Stomach smooth muscle (tissue), 2 donors: ENCODE results near the gene UST.
"Not testable (repeated sequence)": the region's sequence is repeated elsewhere in the genome, so short reads cannot be mapped to it uniquely, and the experiment has no call there.

ENCODE experiments used
- H3K27ac ChIP-seq: one replicate; pipeline ENCODE4 v1.7.0; 2013; ENCODE audit warnings: mild to moderate bottlenecking, low read length, inconsistent platforms
- H3K27me3 ChIP-seq, 2 donors: one replicate each; pipeline ENCODE4 v1.7.0; 2013; ENCODE audit warnings: low read length in 2 of 2; ENCODE audit not compliant: insufficient read depth in 2 of 2, control insufficient read depth in 1 of 2
- H3K36me3 ChIP-seq, 2 donors: one replicate each; pipeline ENCODE4 v1.7.0; 2013; ENCODE audit warnings: low read length in 2 of 2; ENCODE audit not compliant: control insufficient read depth in 2 of 2, insufficient read depth in 2 of 2
- H3K4me1 ChIP-seq: one replicate; pipeline ENCODE4 v1.7.0; 2013; ENCODE audit warnings: low read length; ENCODE audit not compliant: control insufficient read depth, insufficient read depth
- H3K4me3 ChIP-seq, 2 donors: one replicate each; pipeline ENCODE4 v1.7.0; 2013; ENCODE audit warnings: low read length in 2 of 2
- H3K9ac ChIP-seq, 2 donors: one replicate each; pipeline ENCODE4 v1.7.0; 2013; ENCODE audit warnings: low read length in 2 of 2, mild to moderate bottlenecking in 1 of 2
- H3K9me3 ChIP-seq, 2 donors: one replicate each; pipeline ENCODE4 v1.7.0; 2013; ENCODE audit warnings: low read length in 2 of 2; ENCODE audit not compliant: control insufficient read depth in 2 of 2
- donor health status: healthy.
- donor health status: Pancreatic carcinoma.

UST gene

GRCh38 chr6:148951662-148952061 is 204.8 kb downstream of the UST start:
- Histone ChIP-seq H3K9me3 (no peaks in the 10 kb centered on the region), H3K36me3 (no peaks in the 10 kb centered on the region), H3K4me3 (no peak overlapping the region), H3K4me1 (peaks cover 9% of the 10 kb centered on the region), H3K27ac (no peak overlapping the region), H3K27me3 (no peaks in the 10 kb centered on the region), H3K9ac (no peak overlapping the region)

- Histone ChIP-seq H3K36me3 (no peaks in the 10 kb centered on the region), H3K9me3 (no peaks in the 10 kb centered on the region), H3K27ac (no peak overlapping the region), H3K9ac (no peak overlapping the region), H3K4me3 (no peak overlapping the region), H3K27me3 (no peaks in the 10 kb centered on the region), H3K4me1 (peaks cover 9% of the 10 kb centered on the region)
Measured at GRCh38 chr6:148952147-148953035, 205.6 kb downstream of the UST start.

GRCh38 chr6:148954461-148954860 is 207.6 kb downstream of the UST start:
- peaks cover 6% of the 10 kb centered on the region for H3K4me1 ChIP-seq
- no peaks in the 10 kb centered on the region for H3K9me3 ChIP-seq
- H3K9ac ChIP-seq, result no peak overlapping the region
- no peak overlapping the region for H3K4me3 ChIP-seq
- peaks cover 0 to 2% of the 10 kb centered on the region in 2 donors for H3K36me3 ChIP-seq
- H3K27me3 ChIP-seq, result no peaks in the 10 kb centered on the region
- H3K27ac ChIP-seq, result no peak overlapping the region

- Histone ChIP-seq H3K27ac (no peak overlapping the region), H3K4me3 (no peak overlapping the region), H3K9ac (no peak overlapping the region), H3K4me1 (peaks cover 6% of the 10 kb centered on the region), H3K27me3 (no peaks in the 10 kb centered on the region), H3K9me3 (no peaks in the 10 kb centered on the region), H3K36me3 (peaks cover 0 to 4% of the 10 kb centered on the region in 2 donors)
Measured at GRCh38 chr6:148954934-148955333, 208.1 kb downstream of the UST start.

- H3K4me3 ChIP-seq, result no peak overlapping the region
- no peaks in the 10 kb centered on the region for H3K27me3 ChIP-seq
- H3K9ac ChIP-seq, result no peak overlapping the region
- no peaks in the 10 kb centered on the region for H3K9me3 ChIP-seq
- H3K4me1 ChIP-seq, result peaks cover 6% of the 10 kb centered on the region
- no peak overlapping the region for H3K27ac ChIP-seq
- H3K36me3 ChIP-seq, result peaks cover 0 to 4% of the 10 kb centered on the region in 2 donors
Measured at GRCh38 chr6:148955441-148955840, 208.6 kb downstream of the UST start.

- H3K9ac ChIP-seq, H3K27ac ChIP-seq, H3K36me3 ChIP-seq, H3K4me3 ChIP-seq, H3K4me1 ChIP-seq, H3K27me3 ChIP-seq, H3K9me3 ChIP-seq: not testable (repeated sequence)
Measured at GRCh38 chr6:148956163-148956562, 209.3 kb downstream of the UST start.

GRCh38 chr6:148957752-148958151 is 210.9 kb downstream of the UST start:
- H3K9ac ChIP-seq, result no peak overlapping the region

GRCh38 chr6:148959008-148959407 is 212.2 kb downstream of the UST start:
- Histone ChIP-seq H3K27me3 (no peaks in the 10 kb centered on the region), H3K36me3 (peaks cover 0 to 4% of the 10 kb centered on the region in 2 donors), H3K4me3 (no peak overlapping the region), H3K9ac (no peak overlapping the region), H3K4me1 (no peaks in the 10 kb centered on the region), H3K27ac (no peak overlapping the region), H3K9me3 (no peaks in the 10 kb centered on the region)

More at GRCh38 chr6:148957752-148958151, 210.9 kb downstream of the UST start:
- no peaks in the 10 kb centered on the region for H3K9me3 ChIP-seq
- H3K36me3 ChIP-seq, result peaks cover 0 to 4% of the 10 kb centered on the region in 2 donors
- H3K27ac ChIP-seq, result no peak overlapping the region
- H3K27me3 ChIP-seq, result no peaks in the 10 kb centered on the region
- H3K4me3 ChIP-seq, result no peak overlapping the region
- no peaks in the 10 kb centered on the region for H3K4me1 ChIP-seq

- Histone ChIP-seq H3K4me3 (no peak overlapping the region), H3K4me1 (no peaks in the 10 kb centered on the region), H3K27me3 (no peaks in the 10 kb centered on the region), H3K27ac (no peak overlapping the region), H3K9ac (no peak overlapping the region), H3K9me3 (no peaks in the 10 kb centered on the region), H3K36me3 (peaks cover 4% of the 10 kb centered on the region in 2 donors)
Measured at GRCh38 chr6:148959501-148959900, 212.7 kb downstream of the UST start.

GRCh38 chr6:148962854-148963515 is 216.2 kb downstream of the UST start:
- Histone ChIP-seq H3K27me3 (no peaks in the 10 kb centered on the region), H3K27ac (no peak overlapping the region), H3K9me3 (no peaks in the 10 kb centered on the region), H3K4me3 (no peak overlapping the region), H3K9ac (no peak overlapping the region), H3K36me3 (peaks cover 4 to 5% of the 10 kb centered on the region in 2 donors), H3K4me1 (peaks cover 8% of the 10 kb centered on the region)

GRCh38 chr6:148963738-148964137 is 216.9 kb downstream of the UST start:
- Histone ChIP-seq H3K4me3 (no peak overlapping the region), H3K9ac (no peak overlapping the region), H3K9me3 (no peaks in the 10 kb centered on the region), H3K4me1 (peaks cover 12% of the 10 kb centered on the region), H3K27ac (no peak overlapping the region), H3K36me3 (peaks cover 4 to 5% of the 10 kb centered on the region in 2 donors), H3K27me3 (no peaks in the 10 kb centered on the region)
